Measurements from ENCODE around the gene SHOC2.

The SHOC2 gene

GRCh38 chr10:110994406-110995086 is 75.1 kb downstream of the SHOC2 start:
- DNase-seq (ENCODE audit: low read depth): no peak
- no peak overlapping the region for H3K4me3 ChIP-seq (ENCODE audit: low read depth, low read length)
- no peak for TF ChIP-seq CTCF (IDR thresholded peaks at IDR 0.05; ENCODE audit: insufficient read depth, low read depth, low read length, missing control alignments)

GRCh38 chr10:110995301-110995700 is 75.9 kb downstream of the SHOC2 start:
- TF ChIP-seq CTCF (IDR thresholded peaks at IDR 0.05; ENCODE audit: insufficient read depth, low read depth, low read length, missing control alignments): no peak
- no peak for DNase-seq (ENCODE audit: low read depth)
- no peak overlapping the region for H3K4me3 ChIP-seq (ENCODE audit: low read depth, low read length)

GRCh38 chr10:110996256-110996655 is 76.9 kb downstream of the SHOC2 start:
- DNase-seq (ENCODE audit: low read depth): no peak
- TF ChIP-seq CTCF (IDR thresholded peaks at IDR 0.05; ENCODE audit: insufficient read depth, low read depth, low read length, missing control alignments): no peak
- H3K4me3 ChIP-seq (ENCODE audit: low read depth, low read length): no peak overlapping the region

- DNase-seq (ENCODE audit: low read depth): no peak
- no peak overlapping the region for H3K4me3 ChIP-seq (ENCODE audit: low read depth, low read length)
- no peak for TF ChIP-seq CTCF (IDR thresholded peaks at IDR 0.05; ENCODE audit: insufficient read depth, low read depth, low read length, missing control alignments)
Observed at GRCh38 chr10:111004016-111004415, 84.6 kb downstream of the SHOC2 start.

GRCh38 chr10:111007486-111007885 is 88.1 kb downstream of the SHOC2 start:
- TF ChIP-seq CTCF (IDR thresholded peaks at IDR 0.05; ENCODE audit: insufficient read depth, low read depth, low read length, missing control alignments): no peak
- no peak for DNase-seq (ENCODE audit: low read depth)

GRCh38 chr10:111015181-111015580 is 95.8 kb downstream of the SHOC2 start:
- TF ChIP-seq CTCF (IDR thresholded peaks at IDR 0.05; ENCODE audit: insufficient read depth, low read depth, low read length, missing control alignments): no peak
- DNase-seq (ENCODE audit: low read depth): no peak
- no peak overlapping the region for H3K4me3 ChIP-seq (ENCODE audit: low read depth, low read length)

More at GRCh38 chr10:111007486-111007885, 88.1 kb downstream of the SHOC2 start:
- H3K4me3 ChIP-seq (ENCODE audit: low read depth, low read length): no peak overlapping the region

GRCh38 chr10:111017098-111017497 is 97.7 kb downstream of the SHOC2 start:
- TF ChIP-seq CTCF (IDR thresholded peaks at IDR 0.05; ENCODE audit: insufficient read depth, low read depth, low read length, missing control alignments): no peak
- DNase-seq (ENCODE audit: low read depth): no peak
- H3K4me3 ChIP-seq (ENCODE audit: low read depth, low read length): no peak overlapping the region

All from GM12865 (cell line).